HCT116 (cell line): ENCODE measurements around the gene ELP2.

Source experiments
- CBX3 ChIP-seq: IDR thresholded peaks from 2 replicates; pipeline ENCODE4 v1.6.1; 2012; ENCODE audit warnings: low read depth
- EZH2 ChIP-seq: fragments of 200-600 bp; sonication (generic); IDR thresholded peaks from 2 replicates; pipeline ENCODE4 v1.6.1; 2017; ENCODE audit warnings: antibody characterized with exemption, mixed run types
- POLR2A ChIP-seq: IDR thresholded peaks from 2 replicates; pipeline ENCODE4 v1.7.0; 2011; ENCODE audit warnings: borderline replicate concordance; ENCODE audit not compliant: insufficient read depth, insufficient read length; ENCODE audit errors: extremely low read depth
- SIN3A ChIP-seq: IDR thresholded peaks from 2 replicates; pipeline ENCODE4 v1.6.1; 2012; ENCODE audit warnings: low read depth
- SP1 ChIP-seq: IDR thresholded peaks from 2 replicates; pipeline ENCODE4 v1.6.1; 2012; ENCODE audit warnings: low read depth
- TCF7L2 ChIP-seq: IDR thresholded peaks from 2 replicates; pipeline ENCODE4 v1.7.0; 2011; ENCODE audit warnings: borderline replicate concordance, inconsistent platforms; ENCODE audit not compliant: insufficient read depth, insufficient read length; ENCODE audit errors: extremely low read depth
- TF ChIP-seq, protein P1 (sequence below), 3 experiments: fragments of 200-600 bp in 1 of 3; sonication (generic) in 1 of 3; IDR thresholded peaks in 2 of 3; conservative IDR thresholded peaks in 1 of 3; 2 replicates each; pipeline ENCODE4 v1.5.1; 2012 to 2017; ENCODE audit warnings: low read depth in 2 of 3, low read length in 2 of 3, antibody characterized with exemption in 1 of 3, borderline replicate concordance in 1 of 3, control low read depth in 1 of 3, mild to moderate bottlenecking in 1 of 3, mixed read lengths in 1 of 3, mixed run types in 1 of 3, moderate library complexity in 1 of 3; ENCODE audit not compliant: insufficient read depth in 1 of 3

DNA sequence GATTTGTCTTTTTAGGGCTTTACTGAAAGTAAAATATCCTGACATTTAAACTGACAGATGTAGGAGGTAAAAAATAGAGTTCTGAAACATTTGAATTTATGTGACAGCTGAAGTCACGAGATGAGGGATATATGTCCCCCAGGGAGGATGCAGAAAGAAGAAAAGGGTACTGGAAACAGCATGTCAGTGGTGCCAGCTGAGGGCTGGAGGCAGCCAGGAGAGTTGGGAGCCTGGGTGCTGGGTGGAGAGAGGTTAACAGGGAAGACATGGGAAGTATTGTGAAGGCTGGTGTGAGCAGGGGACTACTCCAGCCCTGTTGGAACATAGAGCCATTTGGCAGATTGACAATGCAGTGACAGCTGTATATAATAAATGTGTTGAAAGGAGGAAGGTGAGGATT, 45.8 kb downstream of the ELP2 start:
- TF ChIP-seq SP1 (no peak), POLR2A (no peak), SIN3A (no peak), CBX3 (no peak), TCF7L2 (no peak), EZH2 (no peak)
- TF ChIP-seq, protein P1, sequence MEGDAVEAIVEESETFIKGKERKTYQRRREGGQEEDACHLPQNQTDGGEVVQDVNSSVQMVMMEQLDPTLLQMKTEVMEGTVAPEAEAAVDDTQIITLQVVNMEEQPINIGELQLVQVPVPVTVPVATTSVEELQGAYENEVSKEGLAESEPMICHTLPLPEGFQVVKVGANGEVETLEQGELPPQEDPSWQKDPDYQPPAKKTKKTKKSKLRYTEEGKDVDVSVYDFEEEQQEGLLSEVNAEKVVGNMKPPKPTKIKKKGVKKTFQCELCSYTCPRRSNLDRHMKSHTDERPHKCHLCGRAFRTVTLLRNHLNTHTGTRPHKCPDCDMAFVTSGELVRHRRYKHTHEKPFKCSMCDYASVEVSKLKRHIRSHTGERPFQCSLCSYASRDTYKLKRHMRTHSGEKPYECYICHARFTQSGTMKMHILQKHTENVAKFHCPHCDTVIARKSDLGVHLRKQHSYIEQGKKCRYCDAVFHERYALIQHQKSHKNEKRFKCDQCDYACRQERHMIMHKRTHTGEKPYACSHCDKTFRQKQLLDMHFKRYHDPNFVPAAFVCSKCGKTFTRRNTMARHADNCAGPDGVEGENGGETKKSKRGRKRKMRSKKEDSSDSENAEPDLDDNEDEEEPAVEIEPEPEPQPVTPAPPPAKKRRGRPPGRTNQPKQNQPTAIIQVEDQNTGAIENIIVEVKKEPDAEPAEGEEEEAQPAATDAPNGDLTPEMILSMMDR (IDR thresholded peaks at IDR 0.05 in 2 of 3, conservative IDR thresholded peaks at IDR 0.05 in 1 of 3; ENCODE audit: borderline replicate concordance in 1 of 3, insufficient read depth in 1 of 3, low read depth in 2 of 3, low read length in 2 of 3): no peak
